GM21786 (cell line): ENCODE data around the gene IFNE.
"Not testable (repeated sequence)": the region's sequence is repeated elsewhere in the genome, so short reads cannot be mapped to it uniquely, and the experiment has no call there.

Experiments
- ATAC-seq: cut with Tn5 transposase; IDR thresholded peaks from one replicate; pipeline ENCODE4 v1.9.1; 2021; ENCODE audit not compliant: unreplicated experiment

IFNE gene

GRCh38 chr9:21499912-21500311 is 17.8 kb upstream of the IFNE start:
- ATAC-seq: no peak

- ATAC-seq: no peak
These were observed 9.6 kb upstream of the IFNE start for GRCh38 chr9:21491756-21492155.

GRCh38 chr9:21481470-21482056 is 550 bp downstream of the IFNE start:
- ATAC-seq: peak; percentile 63

- no peak for ATAC-seq
These were observed 2.9 kb downstream of the IFNE start for GRCh38 chr9:21479152-21479702.

GRCh38 chr9:21477466-21477865 is 4.6 kb downstream of the IFNE start:
- ATAC-seq: no peak

GRCh38 chr9:21473236-21473635 is 8.9 kb downstream of the IFNE start:
- ATAC-seq: no peak

- no peak for ATAC-seq
These were observed 12.0 kb downstream of the IFNE start for GRCh38 chr9:21470126-21470525.

GRCh38 chr9:21465859-21466518 is 16.1 kb downstream of the IFNE start:
- peak; percentile 74 for ATAC-seq

- no peak for ATAC-seq
These were observed 17.0 kb downstream of the IFNE start for GRCh38 chr9:21465138-21465537.

GRCh38 chr9:21461377-21461776 is 20.7 kb downstream of the IFNE start:
- no peak for ATAC-seq

GRCh38 chr9:21455320-21455719 is 26.8 kb downstream of the IFNE start:
- ATAC-seq: peak; percentile 95

- no peak for ATAC-seq
These were observed 28.0 kb downstream of the IFNE start for GRCh38 chr9:21454149-21454548.

- no peak for ATAC-seq
These were observed 29.4 kb downstream of the IFNE start for GRCh38 chr9:21452681-21453080.

- no peak for ATAC-seq
These were observed 31.2 kb downstream of the IFNE start for GRCh38 chr9:21450733-21451394.

GRCh38 chr9:21449312-21449711 is 32.8 kb downstream of the IFNE start:
- not testable (repeated sequence) for ATAC-seq

GRCh38 chr9:21443849-21444625 is 38.1 kb downstream of the IFNE start:
- ATAC-seq: peak; percentile 90

- no peak for ATAC-seq
These were observed 42.0 kb downstream of the IFNE start, which contains the start of gene IFNA1 for GRCh38 chr9:21440139-21440538. Gene IFNA1 (plus strand): TSS chr9:21440439. CDS start chr9:21440508, 69 bp downstream.

GRCh38 chr9:21435015-21435383 is 47.1 kb downstream of the IFNE start:
- ATAC-seq: not testable (repeated sequence)

- ATAC-seq: no peak
These were observed 47.7 kb downstream of the IFNE start for GRCh38 chr9:21434202-21435014.

GRCh38 chr9:21432672-21433425 is 49.3 kb downstream of the IFNE start:
- ATAC-seq: peak; percentile 75
